Erythroblast (primary cell): Measurements from ENCODE around the gene PALLD.

ENCODE experiments used
- GATA1 ChIP-seq: IDR thresholded peaks from 2 replicates; pipeline ENCODE4 v1.6.1; 2011; ENCODE audit warnings: low read depth, mild to moderate bottlenecking, control low read depth, low read length, moderate library complexity
- POLR2A ChIP-seq: IDR thresholded peaks from 2 replicates; pipeline ENCODE4 v1.6.1; 2011; ENCODE audit warnings: mild to moderate bottlenecking, low read length

- TF ChIP-seq POLR2A: no peak
- no peak for TF ChIP-seq GATA1
These were observed 291.1 kb downstream of the PALLD start for GRCh38 chr4:168787801-168788595.
